Karpas-422 (cell line): ENCODE data around the gene PLPP1. TPM values are rescaled to one million over a fixed set of nuclear protein-coding genes. Genes with fewer than 3 reads are reported as not detected.

ENCODE experiments used
- DNase-seq: peaks from one replicate; pipeline ENCODE4 v3.0.0-alpha.2; 2015
- H2AFZ ChIP-seq: fragments of 200-600 bp; sonication (generic); 2 replicates; pipeline ENCODE4 v1.6.1; 2014; ENCODE audit warnings: antibody characterized with exemption, low read length, mixed read lengths
- H3K27ac ChIP-seq: fragments of 200-600 bp; sonication (generic); 2 replicates; pipeline ENCODE4 v1.5.1; 2014; ENCODE audit warnings: mild to moderate bottlenecking, low read length, moderate library complexity
- H3K27me3 ChIP-seq: fragments of 200-600 bp; sonication (generic); 2 replicates; pipeline ENCODE4 v1.6.1; 2014; ENCODE audit warnings: low read length, mixed read lengths
- H3K36me3 ChIP-seq: fragments of 200-600 bp; sonication (generic); 2 replicates; pipeline ENCODE4 v1.6.1; 2014; ENCODE audit warnings: low read length, mixed read lengths; ENCODE audit not compliant: insufficient read depth
- H3K4me1 ChIP-seq: fragments of 200-600 bp; sonication (generic); 2 replicates; pipeline ENCODE4 v1.6.1; 2014; ENCODE audit warnings: mild to moderate bottlenecking, low read length, mixed read lengths
- H3K4me2 ChIP-seq: fragments of 200-600 bp; sonication (generic); 2 replicates; pipeline ENCODE4 v1.6.1; 2014; ENCODE audit warnings: low read length, low read depth, mild to moderate bottlenecking; ENCODE audit not compliant: poor library complexity, severe bottlenecking
- H3K4me3 ChIP-seq: fragments of 200-600 bp; sonication (generic); 2 replicates; pipeline ENCODE4 v1.5.1; 2014; ENCODE audit warnings: mild to moderate bottlenecking, antibody characterized with exemption, low read length, mixed read lengths
- H3K79me2 ChIP-seq: fragments of 200-600 bp; sonication (generic); 2 replicates; pipeline ENCODE4 v1.6.1; 2014; ENCODE audit warnings: mild to moderate bottlenecking, low read length, mixed read lengths
- H3K9ac ChIP-seq: fragments of 200-600 bp; sonication (generic); 2 replicates; pipeline ENCODE4 v1.6.0; 2014; ENCODE audit warnings: low read length
- H3K9me2 ChIP-seq: fragments of 200-600 bp; sonication (generic), shearing (Covaris generic); replicated peaks from 2 replicates; pipeline ENCODE4 v1.6.0; 2014; ENCODE audit warnings: mild to moderate bottlenecking, low read length, moderate library complexity; ENCODE audit not compliant: insufficient read depth
- H3K9me3 ChIP-seq: fragments of 300-700, 200-600 bp; sonication (generic); 2 replicates; pipeline ENCODE4 v1.6.1; 2014; ENCODE audit warnings: low read length, mixed read lengths
- H4K20me1 ChIP-seq: fragments of 200-600 bp; sonication (generic); 2 replicates; pipeline ENCODE4 v1.6.1; 2014; ENCODE audit warnings: mild to moderate bottlenecking, antibody characterized with exemption, low read length, low read depth; ENCODE audit not compliant: insufficient read depth
- total RNA-seq: library from RNA; depleted of rRNA; stranded (reverse); fragments of >200 nt; shearing (Covaris generic); gene quantifications from 2 replicates; pipeline ENCODE4 v1.2.3, GENCODE V29; 2014; ENCODE audit warnings: low replicate concordance

Gene PLPP1
- total RNA-seq, 1 experiment from 2014 or later = 5.9 TPM

DNA sequence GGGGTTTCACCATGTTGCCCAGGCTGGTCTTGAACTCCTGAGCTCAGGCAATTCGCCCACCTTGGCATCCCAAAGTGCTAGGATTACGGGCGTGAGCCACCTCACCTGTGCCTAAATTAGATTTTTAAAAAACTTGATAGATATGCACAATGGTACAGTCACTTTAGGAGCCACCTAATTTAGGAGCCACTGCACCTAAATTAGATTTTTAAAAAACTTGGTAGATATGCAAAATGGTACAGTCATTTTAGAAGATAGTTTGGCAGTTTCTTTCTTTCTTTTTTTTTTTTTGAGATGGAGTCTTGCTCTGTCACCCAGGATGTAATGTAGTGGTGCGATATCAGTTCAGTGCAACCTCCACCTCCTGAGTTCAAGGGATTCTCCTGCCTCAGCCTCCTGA lies 37.8 kb upstream of the PLPP1 start:
- Histone ChIP-seq H3K4me2 (no peak overlapping the region), H3K79me2 (no peaks in the 10 kb centered on the region), H3K9me3 (no peaks in the 10 kb centered on the region)

DNA sequence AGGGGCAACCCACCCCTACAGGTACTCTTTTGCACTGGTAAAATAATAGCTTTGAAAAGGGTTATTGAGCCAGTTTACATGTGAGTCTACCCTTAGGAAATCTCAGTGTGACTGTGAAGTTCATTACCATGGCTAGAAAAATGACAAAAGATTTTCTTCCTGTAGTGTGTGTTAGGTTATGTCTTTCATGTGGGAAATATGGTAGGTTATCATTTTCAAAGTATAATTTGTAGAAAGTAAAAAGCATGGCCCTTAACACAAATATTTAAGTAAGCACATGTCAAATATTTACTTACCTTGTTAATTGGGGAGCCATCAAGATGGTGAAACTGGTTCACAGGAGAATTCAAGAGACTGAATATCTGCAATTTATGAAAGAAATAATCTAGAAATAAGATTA lies 37.3 kb upstream of the PLPP1 start:
- no peaks in the 10 kb centered on the region for H3K4me1 ChIP-seq
- H3K9ac ChIP-seq = no peak overlapping the region
- H3K27me3 ChIP-seq = no peaks in the 10 kb centered on the region
- H3K79me2 ChIP-seq = no peaks in the 10 kb centered on the region
- no peak overlapping the region for H3K4me2 ChIP-seq
- H3K36me3 ChIP-seq = no peaks in the 10 kb centered on the region
- H3K9me2 ChIP-seq = no peaks in the 10 kb centered on the region
- no peaks in the 10 kb centered on the region for H3K9me3 ChIP-seq
- H2AFZ ChIP-seq = no peak overlapping the region
- no peak overlapping the region for H3K4me3 ChIP-seq
- no peaks in the 10 kb centered on the region for H4K20me1 ChIP-seq
- DNase-seq = no peak
- no peak overlapping the region for H3K27ac ChIP-seq

More for the DNA sequence above, 37.8 kb upstream of the PLPP1 start:
- H3K9ac ChIP-seq = no peak overlapping the region
- no peaks in the 10 kb centered on the region for H3K4me1 ChIP-seq
- no peaks in the 10 kb centered on the region for H3K27me3 ChIP-seq
- no peak overlapping the region for H3K4me3 ChIP-seq
- H4K20me1 ChIP-seq = no peaks in the 10 kb centered on the region
- H2AFZ ChIP-seq = no peak overlapping the region
- H3K9me2 ChIP-seq = no peaks in the 10 kb centered on the region
- no peaks in the 10 kb centered on the region for H3K36me3 ChIP-seq
- DNase-seq = no peak
- no peak overlapping the region for H3K27ac ChIP-seq

DNA sequence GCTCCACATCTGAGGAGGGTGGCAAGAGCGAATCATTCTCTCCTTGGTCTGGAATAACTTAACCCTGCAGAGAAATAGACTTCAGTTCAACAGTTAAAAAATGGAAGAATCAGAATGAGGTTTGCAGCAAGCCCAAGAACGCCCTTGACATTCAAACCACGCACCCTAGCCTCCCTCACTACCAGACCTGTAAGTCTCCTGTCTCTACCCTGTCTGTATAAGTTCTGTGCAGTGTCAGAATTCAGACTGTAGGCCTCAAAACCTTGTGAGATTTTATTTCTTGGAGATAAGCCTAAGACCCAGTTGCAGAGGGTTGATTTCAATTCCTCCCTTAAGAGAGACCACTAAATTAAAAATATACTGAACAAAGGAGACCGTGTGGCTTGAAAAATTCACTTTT lies 35.8 kb upstream of the PLPP1 start:
- no peak for DNase-seq

DNA sequence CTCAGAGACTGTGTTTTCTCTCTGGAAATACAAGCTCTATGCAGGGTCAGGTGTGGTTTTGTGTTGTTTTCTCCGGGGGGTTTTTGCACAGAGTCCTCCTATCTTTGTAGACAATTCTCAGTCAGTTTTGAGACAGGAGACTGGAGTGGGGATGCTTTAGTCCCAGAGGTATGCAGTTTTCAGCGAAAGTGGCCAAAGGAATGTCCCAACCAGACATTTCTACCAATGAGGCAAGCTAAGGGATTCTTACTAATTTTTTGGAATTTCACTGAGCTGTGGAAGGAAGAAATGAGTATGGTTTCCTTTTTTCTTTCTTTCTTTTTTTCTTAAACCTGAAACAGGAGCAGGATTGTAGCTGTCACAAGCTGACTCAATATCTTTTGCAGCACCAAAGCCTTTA lies 35.3 kb upstream of the PLPP1 start:
- H3K27ac ChIP-seq = no peak overlapping the region
- no peaks in the 10 kb centered on the region for H3K79me2 ChIP-seq
- H3K4me3 ChIP-seq = no peak overlapping the region
- H3K36me3 ChIP-seq = no peaks in the 10 kb centered on the region
- H3K4me1 ChIP-seq = no peaks in the 10 kb centered on the region
- no peaks in the 10 kb centered on the region for H3K27me3 ChIP-seq
- H3K4me2 ChIP-seq = no peak overlapping the region
- no peaks in the 10 kb centered on the region for H3K9me2 ChIP-seq
- no peaks in the 10 kb centered on the region for H4K20me1 ChIP-seq
- no peak overlapping the region for H3K9ac ChIP-seq
- no peak overlapping the region for H2AFZ ChIP-seq
- DNase-seq = no peak
- no peaks in the 10 kb centered on the region for H3K9me3 ChIP-seq

More for the DNA sequence above, 35.8 kb upstream of the PLPP1 start:
- no peaks in the 10 kb centered on the region for H3K79me2 ChIP-seq
- no peaks in the 10 kb centered on the region for H3K4me1 ChIP-seq
- no peaks in the 10 kb centered on the region for H3K27me3 ChIP-seq
- no peak overlapping the region for H3K27ac ChIP-seq
- no peaks in the 10 kb centered on the region for H3K9me3 ChIP-seq
- H3K36me3 ChIP-seq = no peaks in the 10 kb centered on the region
- no peaks in the 10 kb centered on the region for H4K20me1 ChIP-seq
- no peaks in the 10 kb centered on the region for H3K9me2 ChIP-seq
- no peak overlapping the region for H3K9ac ChIP-seq
- H3K4me3 ChIP-seq = no peak overlapping the region
- no peak overlapping the region for H2AFZ ChIP-seq
- no peak overlapping the region for H3K4me2 ChIP-seq

DNA sequence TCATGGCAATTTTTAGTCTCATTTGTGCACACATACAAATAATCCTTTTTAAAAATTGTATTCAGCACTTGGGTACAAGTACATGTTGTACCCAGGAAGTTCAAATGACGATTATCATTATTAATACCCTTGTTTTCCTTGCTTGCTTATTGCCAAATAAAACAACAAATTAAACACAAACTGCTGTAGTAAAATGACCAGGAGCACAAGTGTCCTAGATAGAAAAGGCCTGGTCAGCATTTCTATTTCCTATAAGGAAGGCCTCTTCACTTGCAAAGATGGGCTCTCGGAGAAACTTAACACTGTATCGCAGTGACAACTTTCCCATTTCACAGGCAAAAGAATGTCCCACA lies 34.7 kb upstream of the PLPP1 start:
- Histone ChIP-seq H3K4me3 (no peak overlapping the region), H4K20me1 (no peaks in the 10 kb centered on the region), H2AFZ (no peak overlapping the region), H3K4me2 (no peak overlapping the region), H3K9ac (no peak overlapping the region), H3K27ac (no peak overlapping the region), H3K4me1 (no peaks in the 10 kb centered on the region), H3K9me3 (no peaks in the 10 kb centered on the region), H3K36me3 (no peaks in the 10 kb centered on the region), H3K79me2 (no peaks in the 10 kb centered on the region), H3K9me2 (no peaks in the 10 kb centered on the region), H3K27me3 (no peaks in the 10 kb centered on the region)
- DNase-seq = no peak

DNA sequence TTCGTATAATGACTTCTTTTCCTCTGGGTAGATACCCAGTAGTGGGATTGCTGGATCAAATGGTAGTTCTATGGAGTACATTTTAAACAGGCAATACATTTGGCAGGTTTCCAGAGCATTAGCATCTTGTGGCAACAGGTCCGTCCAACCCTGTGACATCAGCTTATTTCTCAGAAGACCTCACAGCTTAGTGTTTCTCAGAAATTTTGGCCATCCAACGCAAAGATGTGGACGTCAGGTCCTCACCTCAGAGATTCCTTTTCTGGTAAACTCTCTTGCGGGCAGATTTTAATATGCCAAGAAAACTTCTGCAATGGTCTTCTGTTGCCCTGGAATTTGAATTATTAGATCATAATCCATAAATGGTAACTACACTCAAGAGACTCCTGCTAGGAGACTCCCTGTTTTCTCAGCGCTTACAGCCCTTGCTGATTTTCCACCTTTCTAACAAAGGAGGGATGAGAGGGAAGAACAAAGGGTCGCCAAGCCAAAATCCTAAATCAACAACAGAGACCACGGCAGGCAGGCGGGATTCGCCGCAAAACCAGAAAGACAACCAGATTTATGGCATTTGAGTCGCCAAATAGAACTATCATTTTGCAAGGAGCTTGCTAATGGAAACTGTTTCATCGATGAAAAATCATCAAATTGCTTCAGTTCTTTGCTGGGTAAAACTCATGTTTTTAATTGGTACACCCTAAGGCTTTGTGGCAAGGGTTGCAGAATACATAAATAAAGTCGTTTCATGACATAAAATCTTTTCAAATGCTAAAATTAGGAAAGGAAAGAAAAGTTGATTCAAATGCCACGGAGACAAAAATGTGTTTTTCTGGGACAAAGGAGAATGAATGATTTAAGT lies 34.1 kb upstream of the PLPP1 start:
- no peaks in the 10 kb centered on the region for H3K27me3 ChIP-seq
- no peaks in the 10 kb centered on the region for H3K79me2 ChIP-seq
- no peaks in the 10 kb centered on the region for H3K4me1 ChIP-seq
- no peak overlapping the region for H3K9ac ChIP-seq
- H3K9me3 ChIP-seq = no peaks in the 10 kb centered on the region
- H3K36me3 ChIP-seq = no peaks in the 10 kb centered on the region
- no peak for DNase-seq
- no peak overlapping the region for H3K27ac ChIP-seq
- H2AFZ ChIP-seq = no peak overlapping the region
- H3K4me3 ChIP-seq = no peak overlapping the region
- no peaks in the 10 kb centered on the region for H4K20me1 ChIP-seq
- H3K9me2 ChIP-seq = no peaks in the 10 kb centered on the region
- no peak overlapping the region for H3K4me2 ChIP-seq

DNA sequence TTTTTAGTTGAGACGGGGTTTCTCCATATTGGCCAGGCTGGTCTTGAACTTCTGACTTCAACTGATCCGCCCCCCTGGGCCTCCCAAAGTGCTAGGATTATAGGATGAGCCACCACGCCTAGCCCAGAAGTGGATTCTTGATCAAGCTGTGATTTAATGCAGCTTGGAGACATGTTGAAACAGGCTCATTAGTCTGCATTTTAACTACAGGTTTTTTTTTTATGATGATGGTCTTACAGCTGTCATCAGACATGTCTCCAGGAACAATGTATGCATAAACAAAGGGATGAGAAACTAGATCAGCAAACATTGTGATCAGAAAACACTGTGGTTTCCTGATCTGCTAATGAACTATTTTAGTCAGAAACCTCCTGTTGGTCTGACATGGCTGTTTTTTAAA lies 30.0 kb upstream of the PLPP1 start:
- Histone ChIP-seq H2AFZ (no peak overlapping the region), H3K79me2 (no peaks in the 10 kb centered on the region), H3K4me3 (no peak overlapping the region), H3K4me2 (no peak overlapping the region), H3K27ac (no peak overlapping the region), H4K20me1 (no peaks in the 10 kb centered on the region), H3K9me2 (no peaks in the 10 kb centered on the region), H3K9ac (no peak overlapping the region), H3K27me3 (no peaks in the 10 kb centered on the region), H3K36me3 (no peaks in the 10 kb centered on the region), H3K9me3 (no peaks in the 10 kb centered on the region), H3K4me1 (no peaks in the 10 kb centered on the region)
- DNase-seq = no peak

DNA sequence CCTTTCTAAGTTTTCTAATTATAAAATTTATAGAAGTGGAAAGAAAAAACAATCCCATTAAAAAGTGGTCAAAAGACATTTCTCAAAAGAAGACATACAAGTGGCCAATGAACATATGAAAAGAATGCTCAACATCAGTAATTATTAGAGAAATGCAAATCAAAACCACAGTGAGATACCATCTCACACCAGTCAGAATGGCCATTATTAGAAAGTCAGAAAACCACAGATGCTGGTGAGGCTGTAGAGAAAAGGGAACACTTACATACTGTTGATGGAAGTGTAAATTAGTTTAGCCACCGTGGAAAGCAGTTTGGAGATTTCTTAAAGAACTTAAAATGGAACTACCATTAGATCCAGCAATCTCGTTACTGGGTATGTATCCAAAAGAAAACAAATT lies 23.7 kb upstream of the PLPP1 start:
- H4K20me1 ChIP-seq = no peaks in the 10 kb centered on the region
- no peak overlapping the region for H3K9ac ChIP-seq
- H2AFZ ChIP-seq = no peak overlapping the region
- H3K36me3 ChIP-seq = no peaks in the 10 kb centered on the region
- no peaks in the 10 kb centered on the region for H3K9me2 ChIP-seq
- DNase-seq = no peak
- no peak overlapping the region for H3K4me2 ChIP-seq
- H3K9me3 ChIP-seq = no peaks in the 10 kb centered on the region
- no peak overlapping the region for H3K27ac ChIP-seq
- no peaks in the 10 kb centered on the region for H3K79me2 ChIP-seq
- no peak overlapping the region for H3K4me3 ChIP-seq
- no peaks in the 10 kb centered on the region for H3K27me3 ChIP-seq
- no peaks in the 10 kb centered on the region for H3K4me1 ChIP-seq
